ENCODE data around the gene ADGRG2. TPM values are rescaled to one million over a fixed set of nuclear protein-coding genes. Genes with fewer than 3 reads are reported as not detected.

The ADGRG2 gene
- total RNA-seq, 1 experiment from 2014 or later: 18.2 TPM

- DNase-seq (ENCODE audit: extremely low read depth, low read depth): no peak
These were observed 159.9 kb downstream of the ADGRG2 start for GRCh38 chrX:18962329-18962728.

- DNase-seq (ENCODE audit: extremely low read depth, low read depth): no peak
These were observed 160.6 kb downstream of the ADGRG2 start for GRCh38 chrX:18961686-18962085.

GRCh38 chrX:18956303-18957032 is 165.8 kb downstream of the ADGRG2 start:
- DNase-seq (ENCODE audit: extremely low read depth, low read depth): no peak

- DNase-seq (ENCODE audit: extremely low read depth, low read depth): no peak
These were observed 166.6 kb downstream of the ADGRG2 start for GRCh38 chrX:18955676-18956075.

GRCh38 chrX:18951032-18951431 is 171.2 kb downstream of the ADGRG2 start:
- DNase-seq (ENCODE audit: extremely low read depth, low read depth): no peak

- DNase-seq (ENCODE audit: extremely low read depth, low read depth): no peak
These were observed 172.3 kb downstream of the ADGRG2 start for GRCh38 chrX:18949944-18950301.

- no peak for DNase-seq (ENCODE audit: extremely low read depth, low read depth)
These were observed 172.9 kb downstream of the ADGRG2 start for GRCh38 chrX:18949291-18949943.

- no peak for DNase-seq (ENCODE audit: extremely low read depth, low read depth)
These were observed 175.7 kb downstream of the ADGRG2 start for GRCh38 chrX:18946611-18947010.

- DNase-seq (ENCODE audit: extremely low read depth, low read depth): no peak
These were observed 176.1 kb downstream of the ADGRG2 start for GRCh38 chrX:18946157-18946556.

- DNase-seq (ENCODE audit: extremely low read depth, low read depth): no peak
These were observed 176.8 kb downstream of the ADGRG2 start for GRCh38 chrX:18945483-18945882.

GRCh38 chrX:18944482-18944881 is 177.8 kb downstream of the ADGRG2 start:
- no peak for DNase-seq (ENCODE audit: extremely low read depth, low read depth)

- DNase-seq (ENCODE audit: extremely low read depth, low read depth): no peak
These were observed 180.4 kb downstream of the ADGRG2 start for GRCh38 chrX:18941896-18942295.

Other genes with a start within 250 kb of the ADGRG2 start
- gene PHKA2, start 138.4 kb downstream of the ADGRG2 start, total RNA-seq (2014; rRNA removed; shearing (Covaris generic)): 7.5 and 9.1 TPM in 2 replicates
- gene PDHA1, start 221.5 kb upstream of the ADGRG2 start, total RNA-seq (2014; rRNA removed; shearing (Covaris generic)): 309 and 353 TPM in 2 replicates

Data from NCI-H460 (cell line).